Common myeloid progenitor, CD34-positive (primary cell): ENCODE data around the gene STX1A.
"Not testable (repeated sequence)": the region's sequence is repeated elsewhere in the genome, so short reads cannot be mapped to it uniquely, and the experiment has no call there.

Source experiments
- CTCF ChIA-PET: fragments of 350-600 bp; sonication (Branson Sonifier 250); formaldehyde crosslinking; loops from one replicate; lab custom pipeline; 2021; ENCODE audit warnings: antibody characterized with exemption; lab: Charles Lee
- POLR2A ChIA-PET: fragments of 350-600 bp; sonication (Branson Sonifier 250); formaldehyde crosslinking; loops from one replicate; lab custom pipeline; 2021; ENCODE audit warnings: antibody characterized with exemption; lab: Charles Lee
- DNase-seq, 3 donors: peaks; one replicate each; pipeline versions ENCODE4 v3.0.0 to v3.0.0-alpha.2; 2013
- H3K27ac ChIP-seq, 2 experiments: 1 replicate in 1 of 2; 2 replicates in 1 of 2; pipeline ENCODE4 v1.7.0; 2013; ENCODE audit warnings: inconsistent platforms in 2 of 2, low read length in 2 of 2, mild to moderate bottlenecking in 2 of 2, low read depth in 1 of 2, moderate library complexity in 1 of 2; ENCODE audit not compliant: severe bottlenecking in 2 of 2, insufficient read depth in 1 of 2, poor library complexity in 1 of 2
- H3K27me3 ChIP-seq, 5 experiments: replicated peaks in 2 of 5; 1 replicate in 3 of 5; 2 replicates in 2 of 5; pipeline versions ENCODE4 v1.6.1 to v1.7.0; 2013; ENCODE audit warnings: low read length in 4 of 5, mild to moderate bottlenecking in 2 of 5, moderate library complexity in 2 of 5, inconsistent platforms in 1 of 5; ENCODE audit not compliant: insufficient read depth in 5 of 5, control insufficient read depth in 4 of 5
- H3K36me3 ChIP-seq, 4 experiments: 1 replicate in 2 of 4; 2 replicates in 2 of 4; pipeline versions ENCODE4 v1.6.1 to v1.7.0; 2013; ENCODE audit warnings: low read length in 3 of 4, control low read depth in 1 of 4, mild to moderate bottlenecking in 1 of 4; ENCODE audit not compliant: control insufficient read depth in 4 of 4, insufficient read depth in 4 of 4
- H3K4me1 ChIP-seq, 4 experiments: 1 replicate in 3 of 4; 2 replicates in 1 of 4; pipeline versions ENCODE4 v1.6.1 to v1.7.1; 2013; ENCODE audit warnings: low read length in 3 of 4, mild to moderate bottlenecking in 3 of 4, control low read depth in 1 of 4, inconsistent platforms in 1 of 4, moderate library complexity in 1 of 4; ENCODE audit not compliant: control insufficient read depth in 4 of 4, insufficient read depth in 4 of 4; ENCODE audit errors: control extremely low read depth in 1 of 4
- H3K4me3 ChIP-seq, 7 experiments: 1 replicate in 4 of 7; 2 replicates in 3 of 7; pipeline versions ENCODE4 v1.5.1 to v1.7.0; 2013; ENCODE audit warnings: mild to moderate bottlenecking in 7 of 7, low read length in 6 of 7, moderate library complexity in 6 of 7, inconsistent platforms in 2 of 7, low read depth in 2 of 7, control low read depth in 1 of 7; ENCODE audit not compliant: insufficient read depth in 4 of 7, control insufficient read depth in 1 of 7; ENCODE audit errors: extremely low read depth in 1 of 7
- H3K9me3 ChIP-seq, 5 experiments: 1 replicate in 4 of 5; 2 replicates in 1 of 5; pipeline versions ENCODE4 v1.6.1 to v1.7.1; 2013; ENCODE audit warnings: low read length in 4 of 5, mild to moderate bottlenecking in 2 of 5, inconsistent platforms in 1 of 5, low read depth in 1 of 5, moderate library complexity in 1 of 5; ENCODE audit not compliant: control insufficient read depth in 4 of 5, insufficient read depth in 2 of 5; ENCODE audit errors: control extremely low read depth in 1 of 5
- WGBS: methylation state at CpG from one replicate; pipeline ENCODE4 v1.1.5; 2013; ENCODE audit not compliant: insufficient coverage; 5-methylcytosine and 5-hydroxymethylcytosine counted together

STX1A gene

GRCh38 chr7:73726083-73726466, 6.6 kb upstream of the STX1A start:
- H3K36me3 ChIP-seq, result no peaks in the 10 kb centered on the region
- POLR2A ChIA-PET, result interaction anchor here (0.7 kb wide), 1 partner anchor 137 kb away, joined by 3 read pairs; no protein-coding TSS in a partner anchor
- H3K9me3 ChIP-seq, result no peaks in the 10 kb centered on the region
- H3K27ac ChIP-seq, result no peak overlapping the region
- peaks cover 0 to 85% (median 23%) of the 10 kb centered on the region in 5 experiments for H3K27me3 ChIP-seq
- H3K4me3 ChIP-seq, result no peak overlapping the region
- CTCF ChIA-PET, result interaction anchor here (0.6 to 2.5 kb wide), 9 partner anchors 14 to 517 kb away, joined by 3 to 24 read pairs (median 5); partner anchors contain the start of gene METTL27
- no peak for DNase-seq
- no peaks in the 10 kb centered on the region for H3K4me1 ChIP-seq
- 71% methylated on average over 1 of the region's 1 CpG for WGBS

- Histone ChIP-seq H3K27me3 (peaks cover 0 to 89% (median 36%) of the 10 kb centered on the region in 5 experiments), H3K9me3 (no peaks in the 10 kb centered on the region), H3K36me3 (no peaks in the 10 kb centered on the region), H3K4me3 (no peak overlapping the region), H3K27ac (no peak overlapping the region), H3K4me1 (peaks cover 0 to 11% (median 9%) of the 10 kb centered on the region in 4 experiments)
- no peak for DNase-seq
- WGBS, result 100% methylated on average over 1 of the region's 3 CpGs
- ChIA-PET POLR2A (no interaction called here), CTCF (interaction anchor here (0.7 to 3.2 kb wide), 6 partner anchors 9 to 117 kb away, joined by 3 to 13 read pairs (median 3); no protein-coding TSS in a partner anchor)
Measured at GRCh38 chr7:73723813-73724212, 4.3 kb upstream of the STX1A start.

- Histone ChIP-seq H3K27me3 (peaks cover 0 to 85% (median 34%) of the 10 kb centered on the region in 5 experiments), H3K36me3 (no peaks in the 10 kb centered on the region), H3K27ac (no peak overlapping the region), H3K9me3 (no peaks in the 10 kb centered on the region), H3K4me1 (peaks cover 0 to 21% (median 19%) of the 10 kb centered on the region in 4 experiments), H3K4me3 (no peak overlapping the region)
- CTCF ChIA-PET, result interaction anchor here (1.1 to 3.2 kb wide), 3 partner anchors 11 to 116 kb away, joined by 3 to 13 read pairs (median 4); no protein-coding TSS in a partner anchor
- 83% methylated on average over 4 of the region's 6 CpGs for WGBS
- DNase-seq, result no peak
- POLR2A ChIA-PET, result no interaction called here
Measured at GRCh38 chr7:73722785-73723184, 3.3 kb upstream of the STX1A start.

- CTCF ChIA-PET, result interaction anchor here (0.7 to 3.2 kb wide), 3 partner anchors 11 to 115 kb away, joined by 3 to 13 read pairs (median 4); partner anchors contain the start of gene MLXIPL
- H3K4me3 ChIP-seq, H3K9me3 ChIP-seq, H3K27ac ChIP-seq, POLR2A ChIA-PET, DNase-seq, H3K36me3 ChIP-seq: not testable (repeated sequence)
- WGBS, result 100% methylated on average over 2 of the region's 4 CpGs
- peaks cover 0 to 27% (median 25%) of the 10 kb centered on the region in 4 experiments for H3K4me1 ChIP-seq
- peaks cover 0 to 85% (median 34%) of the 10 kb centered on the region in 5 experiments for H3K27me3 ChIP-seq
Measured at GRCh38 chr7:73722182-73722581, 2.7 kb upstream of the STX1A start.

GRCh38 chr7:73721377-73721817, 1.9 kb upstream of the STX1A start:
- H3K4me3 ChIP-seq, result no peak overlapping the region
- H3K4me1 ChIP-seq, result peaks cover 0 to 34% (median 32%) of the 10 kb centered on the region in 4 experiments
- CTCF ChIA-PET, result interaction anchor here (0.5 to 3.2 kb wide), 5 partner anchors 10 to 115 kb away, joined by 3 to 13 read pairs (median 4); partner anchors contain the start of gene MLXIPL
- DNase-seq, result no peak
- no peak overlapping the region for H3K27ac ChIP-seq
- 94% methylated on average over 2 of the region's 3 CpGs for WGBS
- H3K36me3 ChIP-seq, result no peaks in the 10 kb centered on the region
- POLR2A ChIA-PET, result no interaction called here
- no peaks in the 10 kb centered on the region for H3K9me3 ChIP-seq
- peaks cover 0 to 85% (median 33%) of the 10 kb centered on the region in 5 experiments for H3K27me3 ChIP-seq

- Histone ChIP-seq H3K4me1 (peaks cover 0 to 44% (median 40%) of the 10 kb centered on the region in 4 experiments), H3K27me3 (peaks cover 0 to 86% (median 42%) of the 10 kb centered on the region in 5 experiments)
- H3K27ac ChIP-seq, DNase-seq, H3K9me3 ChIP-seq, H3K36me3 ChIP-seq, H3K4me3 ChIP-seq, POLR2A ChIA-PET: not testable (repeated sequence)
- CTCF ChIA-PET, result interaction anchor here (0.7 to 1.2 kb wide), 3 partner anchors 9 to 113 kb away, joined by 3 to 6 read pairs (median 4); no protein-coding TSS in a partner anchor
- 90% methylated on average over 5 of the region's 9 CpGs for WGBS
Measured at GRCh38 chr7:73720443-73720842, 974 bp upstream of the STX1A start.

- Histone ChIP-seq H3K4me3 (no peak overlapping the region), H3K27me3 (peaks cover 0 to 86% (median 42%) of the 10 kb centered on the region in 5 experiments), H3K9me3 (no peaks in the 10 kb centered on the region), H3K36me3 (no peaks in the 10 kb centered on the region), H3K4me1 (peaks cover 0 to 46% (median 42%) of the 10 kb centered on the region in 4 experiments), H3K27ac (no peak overlapping the region)
- DNase-seq, result no peak
- ChIA-PET POLR2A (no interaction called here), CTCF (interaction anchor here (1.2 to 1.3 kb wide), 3 partner anchors 8 to 113 kb away, joined by 3 to 6 read pairs (median 3); no protein-coding TSS in a partner anchor)
- 15% methylated on average over 15 of the region's 16 CpGs for WGBS
Measured at GRCh38 chr7:73719806-73720169, 319 bp upstream of the STX1A start.
